Measurements from ENCODE around the gene OTOGL.

GRCh38 chr12:80086025-80086424 is 13.3 kb upstream of the OTOGL start:
- TF ChIP-seq CTCF (conservative IDR thresholded peaks at IDR 0.05; ENCODE audit: low read length) (no peak), EZH2phosphoT487 (IDR thresholded peaks at IDR 0.05; ENCODE audit: borderline replicate concordance, low read depth, low read length) (no peak)
